Jurkat, Clone E6-1 (cell line): ENCODE measurements around the gene PPP1R15B.

Source experiments
- DNase-seq: peaks from one replicate; pipeline ENCODE4 v3.0.0-alpha.2; 2011; ENCODE audit warnings: low read depth, low spot score
- H3K4me3 ChIP-seq: 2 replicates; pipeline ENCODE4 v1.5.1; 2011; ENCODE audit warnings: mild to moderate bottlenecking, low read length, control low read depth, moderate library complexity

PPP1R15B gene

GRCh38 chr1:204357551-204358490 lies 53.8 kb downstream of the PPP1R15B start:
- no peak overlapping the region for H3K4me3 ChIP-seq
- DNase-seq: no peak

DNA sequence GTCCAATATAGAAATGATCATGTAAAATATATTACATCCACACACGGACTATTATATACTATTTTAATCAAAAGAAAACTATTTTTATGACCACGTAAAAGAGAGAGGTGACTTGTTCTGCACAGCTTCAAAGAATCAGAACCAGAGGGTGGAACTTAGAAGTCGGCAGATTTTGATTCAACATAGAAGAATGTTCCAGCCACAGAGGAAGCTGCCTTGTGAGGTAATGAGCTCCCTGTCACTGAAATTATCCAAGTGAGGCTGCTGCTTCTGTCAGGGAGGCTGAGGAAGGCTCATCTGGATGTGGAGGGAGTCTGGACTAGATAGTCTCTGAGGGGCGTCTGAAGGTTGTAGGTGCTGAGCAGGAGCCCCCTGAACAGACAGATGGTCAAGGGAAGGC lies 54.6 kb downstream of the PPP1R15B start:
- no peak for DNase-seq

DNA sequence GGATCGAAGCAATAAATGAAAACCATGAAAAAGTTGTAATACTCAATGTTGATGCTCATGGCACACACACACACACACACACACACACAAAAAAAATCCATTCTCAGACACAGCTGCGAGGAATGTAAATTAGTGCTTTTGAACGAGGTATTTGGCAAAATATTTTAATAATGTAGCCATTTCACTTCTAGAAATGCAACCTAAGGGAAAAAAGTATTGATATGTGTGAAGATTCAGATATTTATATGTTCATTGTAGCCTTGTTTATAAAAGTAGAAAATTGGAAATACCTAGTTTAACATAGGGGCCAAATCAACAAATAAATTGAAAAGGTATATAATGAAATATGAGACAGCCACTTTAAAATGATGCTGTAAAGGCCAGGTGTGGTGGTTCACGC lies 55.7 kb downstream of the PPP1R15B start:
- no peak for DNase-seq
- no peak overlapping the region for H3K4me3 ChIP-seq

More for the DNA sequence above, 54.6 kb downstream of the PPP1R15B start:
- H3K4me3 ChIP-seq: no peak overlapping the region

DNA sequence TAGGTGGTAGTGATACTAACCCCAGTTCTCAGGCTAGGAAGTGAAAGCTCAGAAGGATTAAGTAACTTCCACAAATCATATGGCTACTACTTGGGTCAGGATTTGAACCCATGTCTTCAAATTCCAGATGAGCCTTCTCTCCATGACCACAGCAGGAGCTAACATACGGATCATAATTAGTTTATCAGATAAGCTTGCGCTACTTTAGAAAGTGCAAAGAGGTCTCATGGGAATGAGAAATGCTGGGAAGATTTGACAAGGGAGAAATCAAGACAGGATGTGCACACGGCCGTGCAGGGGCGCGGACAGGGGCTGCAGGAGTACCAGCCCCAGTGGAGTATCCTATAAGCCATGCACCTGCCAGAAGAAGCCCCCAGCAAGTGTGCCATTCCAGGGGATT lies 57.0 kb downstream of the PPP1R15B start:
- H3K4me3 ChIP-seq: no peak overlapping the region
- DNase-seq: no peak
